ENCODE data around the gene GPC6. TPM values are rescaled to one million over a fixed set of nuclear protein-coding genes. Genes with fewer than 3 reads are reported as not detected.

Gene GPC6
- total and polyA plus RNA-seq, 2 donors (not counting 3 experiments of a cell fraction or from before 2014, with no cell fraction given): 0.01 TPM; not detected in 1

- Histone ChIP-seq H3K27me3 (ENCODE audit: control insufficient read depth in 2 of 2, insufficient read depth in 2 of 2, low read length in 2 of 2) (no peaks in the 10 kb centered on the region), H3K79me2 (ENCODE audit: control insufficient read depth, insufficient read depth, low read length) (no peaks in the 10 kb centered on the region), H4K20me1 (replicated peaks; ENCODE audit: control insufficient read depth, extremely low read depth, insufficient read depth, low read length) (no peaks in the 10 kb centered on the region), H3K4me1 (ENCODE audit: control insufficient read depth, extremely low read depth, insufficient read depth, low read length) (no peaks in the 10 kb centered on the region), H2AFZ (ENCODE audit: low read depth, low read length) (no peak overlapping the region), H3K9ac (replicated peaks; ENCODE audit: extremely low read depth, insufficient read depth, low read length) (no peak overlapping the region), H3K9me1 (replicated peaks; ENCODE audit: control insufficient read depth, extremely low read depth, insufficient read depth, low read length) (no peaks in the 10 kb centered on the region), H3K36me3 (ENCODE audit: control insufficient read depth in 2 of 2, extremely low read depth in 1 of 2, insufficient read depth in 2 of 2, low read length in 2 of 2) (no peaks in the 10 kb centered on the region), H3K4me2 (ENCODE audit: insufficient read depth, low read length) (no peak overlapping the region), H3K4me3 (replicated peaks in 1 of 3; ENCODE audit: insufficient read depth in 1 of 3, low read depth in 1 of 3, low read length in 3 of 3) (no peak overlapping the region), H3K27ac (ENCODE audit: insufficient read depth, low read depth, low read length) (no peak overlapping the region), H3K9me3 (replicated peaks; ENCODE audit: control insufficient read depth, insufficient read depth, low read length) (peaks cover 8% of the 10 kb centered on the region)
- FAIRE-seq (no peak), DNase-seq (ENCODE audit: low read depth, low spot score) (no peak)
- no TSS peak for BruUV-seq (replicated peaks)
- POLR2A ChIA-PET: no interaction called here
- dilution Hi-C loops (cut with MboI; ENCODE audit: extremely low pct_ligation_motif_present, low sequenced_read_pairs) (no loop called here), intact Hi-C loops (cut with micrococcal nuclease) (no loop called here)
- CTCF ChIA-PET: no interaction called here
- TF ChIP-seq POLR2A (IDR thresholded peaks at IDR 0.05; ENCODE audit: low read depth, low read length) (no peak), GATA2 (IDR thresholded peaks at IDR 0.05; ENCODE audit: insufficient read depth, insufficient read length, low read depth, low read length) (no peak)
Observed at GRCh38 chr13:93413972-93414717, 187.5 kb downstream of the GPC6 start.

- Histone ChIP-seq H3K9me3 (replicated peaks; ENCODE audit: control insufficient read depth, insufficient read depth, low read length) (peaks cover 3% of the 10 kb centered on the region), H3K9ac (replicated peaks; ENCODE audit: extremely low read depth, insufficient read depth, low read length) (no peak overlapping the region), H3K4me2 (ENCODE audit: insufficient read depth, low read length) (no peak overlapping the region), H3K4me3 (replicated peaks in 1 of 3; ENCODE audit: insufficient read depth in 1 of 3, low read depth in 1 of 3, low read length in 3 of 3) (no peak overlapping the region), H3K27ac (ENCODE audit: insufficient read depth, low read depth, low read length) (no peak overlapping the region), H3K9me1 (replicated peaks; ENCODE audit: control insufficient read depth, extremely low read depth, insufficient read depth, low read length) (no peaks in the 10 kb centered on the region), H3K27me3 (ENCODE audit: control insufficient read depth in 2 of 2, insufficient read depth in 2 of 2, low read length in 2 of 2) (no peaks in the 10 kb centered on the region), H4K20me1 (replicated peaks; ENCODE audit: control insufficient read depth, extremely low read depth, insufficient read depth, low read length) (no peaks in the 10 kb centered on the region), H3K36me3 (ENCODE audit: control insufficient read depth in 2 of 2, extremely low read depth in 1 of 2, insufficient read depth in 2 of 2, low read length in 2 of 2) (no peaks in the 10 kb centered on the region), H2AFZ (ENCODE audit: low read depth, low read length) (no peak overlapping the region), H3K79me2 (ENCODE audit: control insufficient read depth, insufficient read depth, low read length) (no peaks in the 10 kb centered on the region), H3K4me1 (ENCODE audit: control insufficient read depth, extremely low read depth, insufficient read depth, low read length) (no peaks in the 10 kb centered on the region)
- POLR2A ChIA-PET: no interaction called here
- intact Hi-C loops (cut with micrococcal nuclease) (no loop called here), dilution Hi-C loops (cut with MboI; ENCODE audit: extremely low pct_ligation_motif_present, low sequenced_read_pairs) (no loop called here)
- DNase-seq (ENCODE audit: low read depth, low spot score) (no peak), FAIRE-seq (no peak)
- TF ChIP-seq JUN (IDR thresholded peaks at IDR 0.05; ENCODE audit: borderline replicate concordance, insufficient read depth, insufficient read length, low read depth): no peak
- TF ChIP-seq MAX (IDR thresholded peaks at IDR 0.05; ENCODE audit: insufficient read depth, insufficient read length): no peak
- TF ChIP-seq MYC (IDR thresholded peaks at IDR 0.05; ENCODE audit: low read depth, low read length): no peak
- no peak for TF ChIP-seq POLR2AphosphoS5 (IDR thresholded peaks at IDR 0.05; ENCODE audit: insufficient read depth, low read depth, low read length)
- no peak for TF ChIP-seq CTCF (IDR thresholded peaks at IDR 0.05; ENCODE audit: extremely low read depth in 1 of 2, insufficient read depth in 1 of 2, low read depth in 1 of 2, low read length in 2 of 2)
- no peak for TF ChIP-seq GATA2 (IDR thresholded peaks at IDR 0.05; ENCODE audit: insufficient read depth, insufficient read length, low read depth, low read length)
- no peak for TF ChIP-seq FOS (IDR thresholded peaks at IDR 0.05; ENCODE audit: borderline replicate concordance, insufficient read depth, low read length)
- no peak for TF ChIP-seq EZH2 (IDR thresholded peaks at IDR 0.05; ENCODE audit: borderline replicate concordance, low read depth, low read length, severe bottlenecking)
- no peak for TF ChIP-seq POLR2A (IDR thresholded peaks at IDR 0.05; ENCODE audit: low read depth, low read length)
- BruUV-seq (replicated peaks): no TSS peak
- CTCF ChIA-PET: no interaction called here
Observed at GRCh38 chr13:93416736-93417355, 190.2 kb downstream of the GPC6 start.

All from endothelial cell of umbilical vein (primary cell).